ENCODE results near the gene LTB4R.
"Not testable (repeated sequence)": the region's sequence is repeated elsewhere in the genome, so short reads cannot be mapped to it uniquely, and the experiment has no call there.

The LTB4R gene

DNA sequence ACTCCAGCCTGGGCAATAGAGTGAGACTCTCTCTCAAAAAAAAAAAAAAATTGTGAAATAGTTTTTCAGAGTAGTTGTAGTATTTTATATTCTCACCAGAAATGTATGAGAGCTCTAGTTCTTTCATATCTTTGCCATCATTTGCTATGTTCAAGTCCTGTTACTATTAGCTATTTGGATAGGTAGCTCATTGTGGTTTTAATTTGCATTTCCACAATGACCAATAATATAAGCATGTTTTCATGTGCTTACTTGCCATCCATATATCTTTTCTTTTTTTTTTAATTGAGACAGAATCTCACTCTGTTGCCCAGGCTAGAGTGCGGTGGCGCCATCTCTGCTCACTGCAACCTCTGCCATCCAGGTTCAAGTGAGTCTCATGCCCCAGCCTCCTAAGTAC lies 36.9 kb downstream of the LTB4R start:
- no peak for DNase-seq

GRCh38 chr14:24349742-24350141 lies 38.4 kb downstream of the LTB4R start:
- DNase-seq: no peak

DNA sequence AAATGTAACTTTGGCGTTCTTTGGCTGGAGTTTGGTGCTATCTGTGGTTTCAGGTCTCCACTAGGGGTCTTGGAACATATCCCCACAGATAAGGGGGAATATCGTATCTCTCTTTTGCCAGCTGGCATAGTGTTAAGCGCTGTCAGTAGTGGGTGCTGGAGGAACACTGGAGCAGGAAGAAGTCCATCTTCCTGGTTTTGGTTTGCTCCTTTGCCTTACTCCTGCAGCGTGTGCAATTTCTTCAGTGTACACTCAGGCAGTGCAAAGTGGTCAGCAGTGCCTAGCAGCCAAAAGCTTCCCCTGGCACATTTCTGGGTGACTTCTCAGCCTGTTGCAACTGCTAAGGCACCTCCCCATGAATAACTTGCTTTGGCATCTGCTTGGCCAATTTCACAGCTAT lies 40.2 kb downstream of the LTB4R start:
- DNase-seq: no peak

DNA sequence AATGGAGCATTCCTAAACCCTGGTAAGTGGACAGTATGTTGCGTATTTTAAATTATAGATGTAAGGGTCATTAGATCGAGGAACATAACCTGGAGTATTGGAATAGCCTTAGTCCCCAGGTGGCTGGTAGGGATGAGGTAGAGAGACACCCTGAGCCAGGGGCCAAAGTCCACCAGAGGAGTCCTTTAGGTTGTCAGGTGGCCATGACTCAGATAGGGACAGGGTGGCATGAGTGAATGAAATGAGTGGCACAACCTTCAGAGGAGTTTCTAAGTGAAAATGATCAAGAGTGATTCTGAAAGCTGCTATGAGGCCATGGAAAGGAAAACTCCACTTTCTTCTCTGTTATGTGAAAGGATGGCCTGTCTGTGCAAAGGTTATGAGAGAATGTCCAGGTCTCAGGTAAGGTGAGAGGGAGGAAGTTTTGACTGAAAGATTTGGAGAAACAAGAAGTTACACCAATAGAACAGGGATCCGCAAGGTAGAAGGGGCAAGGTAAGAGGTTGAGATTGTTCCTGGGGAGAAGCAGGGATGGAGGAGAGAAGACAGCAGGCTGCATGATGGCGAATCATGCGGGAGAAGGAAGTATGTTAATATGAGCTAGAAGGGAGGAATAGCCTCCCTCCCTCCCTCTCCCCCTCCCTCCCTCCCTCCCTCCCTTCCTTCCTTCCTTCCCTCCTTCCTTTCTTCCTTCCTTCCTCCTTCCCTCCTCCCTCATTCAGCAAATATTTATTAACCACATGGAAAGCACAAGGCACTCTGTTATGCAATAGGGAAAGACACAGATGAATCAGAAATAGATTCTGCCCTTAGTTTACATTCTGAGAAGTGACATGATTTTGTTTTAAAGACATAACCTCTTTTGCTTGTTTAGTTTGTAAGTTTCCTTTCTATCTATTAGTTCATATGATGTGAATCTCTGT lies 42.5 kb downstream of the LTB4R start:
- DNase-seq: no peak

DNA sequence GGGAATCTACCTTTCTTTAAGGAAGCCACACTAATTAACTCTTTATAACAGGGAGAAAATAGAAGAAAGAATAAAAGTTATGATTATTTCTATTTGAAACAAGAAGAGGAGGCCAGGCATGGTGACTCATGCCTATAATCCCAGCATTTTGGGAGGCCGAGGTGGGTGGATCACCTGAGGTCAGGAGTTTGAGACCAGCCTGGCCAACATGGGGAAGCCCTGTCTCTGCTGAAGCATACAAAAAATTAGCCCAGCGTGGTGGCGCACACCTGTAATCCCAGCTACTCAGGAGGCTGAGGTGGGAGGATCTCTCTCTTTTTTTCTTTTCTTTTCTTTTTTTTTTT lies 43.2 kb downstream of the LTB4R start:
- not testable (repeated sequence) for DNase-seq

- no peak for DNase-seq
Measured at GRCh38 chr14:24355009-24355408, 43.7 kb downstream of the LTB4R start.

DNA sequence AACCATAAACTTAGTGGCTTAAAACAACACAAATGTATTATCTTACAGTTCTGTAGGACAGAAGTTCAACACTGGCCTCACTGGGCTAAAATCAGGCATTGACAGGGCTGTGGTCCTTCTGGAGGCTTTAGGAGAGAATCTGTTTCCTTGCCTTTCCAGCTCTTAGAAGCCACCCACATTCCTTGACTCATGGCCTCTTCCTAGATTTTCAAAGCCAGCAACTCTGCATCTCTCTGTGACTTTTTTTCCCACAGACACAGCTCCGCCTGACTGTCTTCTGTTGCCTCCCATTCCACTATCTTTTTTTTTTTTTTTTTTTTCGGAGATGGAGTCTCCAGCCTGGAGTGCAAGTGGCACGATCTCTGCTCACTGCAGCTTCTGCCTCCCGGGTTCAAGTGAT lies 44.9 kb downstream of the LTB4R start:
- no peak for DNase-seq

- DNase-seq: no peak
Measured at GRCh38 chr14:24360281-24360680, 49.0 kb downstream of the LTB4R start.

DNA sequence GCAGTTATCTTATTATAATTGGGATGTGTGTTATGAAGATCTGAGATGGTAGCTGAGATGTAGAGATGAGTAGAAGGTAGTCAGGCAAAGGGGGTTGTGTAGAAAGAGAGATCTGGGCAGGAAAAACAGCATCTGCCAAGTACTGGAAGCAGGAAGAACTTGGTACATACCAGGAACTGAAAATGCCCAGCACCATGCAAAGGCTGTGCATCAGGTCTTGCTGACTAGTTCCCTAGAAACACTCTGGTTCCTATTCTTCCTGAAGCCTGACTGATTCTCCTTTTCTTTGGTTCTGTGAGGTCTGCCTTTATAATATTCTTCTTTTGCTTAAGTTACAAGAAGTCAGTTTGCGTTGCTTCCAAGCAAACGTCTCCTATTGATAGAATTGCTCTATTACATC lies 50.0 kb downstream of the LTB4R start:
- no peak for DNase-seq

- no peak for DNase-seq
Measured at GRCh38 chr14:24362241-24362960, 51.1 kb downstream of the LTB4R start.

DNA sequence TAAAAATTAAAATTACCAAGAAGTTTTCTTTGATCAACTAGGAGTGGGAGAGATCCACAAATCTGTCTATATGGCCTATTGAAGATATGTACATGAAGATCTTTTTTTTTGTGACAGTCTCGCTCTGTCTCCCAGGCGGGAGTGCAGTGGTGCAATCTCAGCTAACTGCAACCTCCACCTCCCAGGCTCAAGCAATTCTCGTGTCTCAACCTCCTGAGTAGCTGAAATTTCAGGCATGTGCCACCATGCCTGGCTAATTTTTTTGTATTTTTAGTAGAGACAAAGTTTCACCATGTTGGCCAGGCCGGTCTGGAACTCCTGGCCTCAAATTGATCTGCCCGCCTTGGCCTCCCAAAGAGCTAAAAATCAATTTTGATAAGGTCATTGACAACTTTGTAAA lies 52.1 kb downstream of the LTB4R start:
- DNase-seq: no peak

DNA sequence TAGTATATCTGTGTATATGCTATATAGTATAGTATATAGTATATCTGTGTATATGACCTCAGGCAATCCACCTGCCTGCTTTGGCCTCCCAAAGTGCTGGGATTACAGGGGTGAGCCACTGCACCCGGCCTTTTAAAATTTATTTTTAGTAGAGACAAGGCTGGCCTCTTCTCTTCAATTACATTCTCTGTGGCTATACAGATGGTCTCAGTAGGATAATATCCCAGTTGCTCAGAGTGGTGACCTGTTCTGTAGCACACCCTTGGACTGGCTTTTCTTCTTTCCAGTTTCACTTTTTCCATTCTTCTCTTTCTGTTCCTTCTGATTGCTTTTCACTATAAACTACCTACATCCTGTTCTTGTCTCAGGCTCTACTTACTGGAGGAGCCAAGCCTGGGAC lies 53.5 kb downstream of the LTB4R start:
- DNase-seq: no peak

GRCh38 chr14:24365600-24366412 lies 54.5 kb downstream of the LTB4R start:
- peak; percentile 78 for DNase-seq

- no peak for DNase-seq
Measured at GRCh38 chr14:24366413-24366720, 55.1 kb downstream of the LTB4R start.

GRCh38 chr14:24366721-24367513 lies 55.6 kb downstream of the LTB4R start:
- DNase-seq: peak; percentile 97

All from NCI-H510A (cell line).